Uterus (tissue), 4 donors: ENCODE results near the gene SPNS2. TPM values are rescaled to one million over a fixed set of nuclear protein-coding genes. Genes with fewer than 3 reads are reported as not detected.
A peak's percentile ranks its signal among the peaks of the same experiment; 100 is the strongest.

Experiments used
- DNase-seq, 2 donors: peaks; one replicate each; pipeline ENCODE4 v3.0.0-alpha.2; 2019 to 2020
- H3K27ac ChIP-seq, 2 donors: fragments of 200-600 bp; sonication (generic); 1 replicate in 1 of 2; 2 replicates in 1 of 2; pipeline ENCODE4 v1.5.1; 2016 to 2018
- H3K27me3 ChIP-seq, 2 donors: fragments of 200-600 bp; sonication (generic); one replicate each; pipeline ENCODE4 v1.5.1; 2018 to 2019; ENCODE audit warnings: control low read depth in 1 of 2
- H3K36me3 ChIP-seq, 2 donors: fragments of 200-600 bp; sonication (generic); one replicate each; pipeline ENCODE4 v1.5.1; 2019; ENCODE audit warnings: control low read depth in 1 of 2
- H3K4me1 ChIP-seq, 2 donors: fragments of 200-600 bp; sonication (generic); one replicate each; pipeline ENCODE4 v1.5.1; 2018 to 2019; ENCODE audit warnings: control low read depth in 1 of 2
- H3K4me3 ChIP-seq, 2 donors: fragments of 200-600 bp; sonication (generic); 1 replicate in 1 of 2; 2 replicates in 1 of 2; pipeline ENCODE4 v1.5.1; 2018 to 2019; ENCODE audit warnings: mild to moderate bottlenecking in 1 of 2
- H3K9me3 ChIP-seq, 2 donors: fragments of 200-600 bp; sonication (generic); one replicate each; pipeline ENCODE4 v1.5.1; 2019; ENCODE audit warnings: control low read depth in 1 of 2
- CTCF ChIP-seq, 4 experiments: fragments of 200-600 bp in 2 of 4; fragments of 450-650 bp in 2 of 4; sonication (generic) in 2 of 4; IDR thresholded peaks; one replicate each; pipeline ENCODE4 v1.5.1; 2016 to 2019; ENCODE audit warnings: antibody characterized with exemption in 4 of 4, mild to moderate bottlenecking in 2 of 4, moderate library complexity in 1 of 4
- POLR2A ChIP-seq, 2 donors: fragments of 450-650 bp; IDR thresholded peaks; one replicate each; pipeline ENCODE4 v1.6.1; 2016; ENCODE audit warnings: antibody characterized with exemption in 2 of 2, mild to moderate bottlenecking in 1 of 2, moderate library complexity in 1 of 2
- intact Hi-C: fragments of 100-400 bp; cut with DNase I; formaldehyde crosslinking; loops from one replicate; pipeline ENCODE4 v1.15.1; 2023; ENCODE audit warnings: low total_unique reads
- total RNA-seq, 4 donors: library from RNA; depleted of rRNA in 3 of 4; stranded (reverse); fragments of >200 nt in 3 of 4; gene quantifications; one replicate each; pipeline versions ENCODE4 v1.1.0 to v1.2.4, GENCODE V29; 2014 to 2023
- donor health status: DM: yes; HTN: yes; CAD: no.

The SPNS2 gene
- total RNA-seq, 4 donors from 2014 or later: 3.8 to 40.5 (median 13.6) TPM

- no peaks in the 10 kb centered on the region for H3K36me3 ChIP-seq
- DNase-seq: no peak
- TF ChIP-seq CTCF (IDR thresholded peaks at IDR 0.05): no peak
- no peak for TF ChIP-seq POLR2A (IDR thresholded peaks at IDR 0.05)
- H3K27ac ChIP-seq: peak overlapping the region; percentile 10 to 15
- no peaks in the 10 kb centered on the region for H3K9me3 ChIP-seq
- no peak overlapping the region for H3K4me3 ChIP-seq
- peaks cover 0 to 5% of the 10 kb centered on the region in 2 donors for H3K4me1 ChIP-seq
- H3K27me3 ChIP-seq: no peaks in the 10 kb centered on the region
- intact Hi-C loops: no loop called here
These were observed 32.4 kb downstream of the SPNS2 start for GRCh38 chr17:4530799-4531730.

- H3K27me3 ChIP-seq: no peaks in the 10 kb centered on the region
- H3K9me3 ChIP-seq: no peaks in the 10 kb centered on the region
- H3K4me1 ChIP-seq: peaks cover 0 to 13% of the 10 kb centered on the region in 2 donors
- peak overlapping the region in 1 of 2 donors; percentile 15 for H3K27ac ChIP-seq
- DNase-seq: no peak
- no peaks in the 10 kb centered on the region for H3K36me3 ChIP-seq
- intact Hi-C loops: no loop called here
- no peak overlapping the region for H3K4me3 ChIP-seq
- TF ChIP-seq CTCF (IDR thresholded peaks at IDR 0.05): no peak
- TF ChIP-seq POLR2A (IDR thresholded peaks at IDR 0.05): no peak
These were observed 33.5 kb downstream of the SPNS2 start for GRCh38 chr17:4531988-4532736.

GRCh38 chr17:4532860-4533522 lies 34.3 kb downstream of the SPNS2 start:
- Histone ChIP-seq H3K27ac (peak overlapping the region in 1 of 2 donors; percentile 15), H3K27me3 (no peaks in the 10 kb centered on the region), H3K4me3 (no peak overlapping the region), H3K4me1 (peaks cover 0 to 13% of the 10 kb centered on the region in 2 donors), H3K9me3 (no peaks in the 10 kb centered on the region), H3K36me3 (no peaks in the 10 kb centered on the region)
- TF ChIP-seq CTCF (IDR thresholded peaks at IDR 0.05) (no peak), POLR2A (IDR thresholded peaks at IDR 0.05) (no peak)
- no peak for DNase-seq
- intact Hi-C loops: no loop called here

GRCh38 chr17:4533523-4534504 lies 35.1 kb downstream of the SPNS2 start:
- Histone ChIP-seq H3K9me3 (no peaks in the 10 kb centered on the region), H3K4me1 (peaks cover 0 to 13% of the 10 kb centered on the region in 2 donors), H3K27ac (peak overlapping the region; percentile 15 to 17), H3K4me3 (no peak overlapping the region), H3K36me3 (no peaks in the 10 kb centered on the region), H3K27me3 (no peaks in the 10 kb centered on the region)
- no peak for DNase-seq
- intact Hi-C loops: no loop called here
- TF ChIP-seq POLR2A (IDR thresholded peaks at IDR 0.05) (no peak), CTCF (IDR thresholded peaks at IDR 0.05) (no peak)
